ENCODE measurements around the gene ATP8B4.

ATP8B4 gene

DNA sequence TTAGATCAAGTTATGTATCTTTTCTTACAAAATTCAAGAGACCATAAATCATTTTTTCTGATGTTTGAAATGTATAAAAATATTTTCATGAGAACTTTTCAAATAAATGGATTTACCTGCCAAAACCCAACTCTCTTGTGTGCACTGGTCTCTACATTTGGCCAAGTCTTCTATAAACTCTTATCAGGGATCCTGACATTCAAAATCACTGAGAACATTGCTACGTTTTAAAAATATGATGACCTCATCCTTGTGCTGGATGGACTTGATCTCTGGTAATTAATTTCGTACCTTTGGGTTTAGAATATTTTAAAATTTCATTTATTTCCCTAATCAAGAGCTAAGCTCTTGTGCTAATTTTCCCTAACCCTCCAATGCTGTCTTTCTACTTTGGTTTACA lies 127.4 kb downstream of the ATP8B4 start:
- no peaks in the 10 kb centered on the region for H3K36me3 ChIP-seq (ENCODE audit: low read length)
- H3K79me2 ChIP-seq (ENCODE audit: insufficient read depth, low read length): no peaks in the 10 kb centered on the region
- H3F3A ChIP-seq (ENCODE audit: insufficient read depth): no peaks in the 10 kb centered on the region
- no peak overlapping the region for H3K4me2 ChIP-seq (ENCODE audit: low read depth, low read length, poor library complexity, severe bottlenecking)
- H3K4me3 ChIP-seq (ENCODE audit: insufficient read depth, low read length, poor library complexity, severe bottlenecking): no peak overlapping the region
- no peaks in the 10 kb centered on the region for H3K27me3 ChIP-seq (ENCODE audit: low read length)
- H3K9me2 ChIP-seq (replicated peaks; ENCODE audit: insufficient read depth, low read length): no peaks in the 10 kb centered on the region
- no peaks in the 10 kb centered on the region for H4K20me1 ChIP-seq (ENCODE audit: low read depth, low read length)
- no peak overlapping the region for H2AFZ ChIP-seq (ENCODE audit: low read depth, low read length, severe bottlenecking)
- no peak overlapping the region for H3K9ac ChIP-seq (ENCODE audit: low read length)
- no peak overlapping the region for H3K27ac ChIP-seq (ENCODE audit: low read depth, low read length)
- TF ChIP-seq EZH2phosphoT487 (conservative IDR thresholded peaks at IDR 0.05; ENCODE audit: low read length): no peak
- TF ChIP-seq, protein P1, sequence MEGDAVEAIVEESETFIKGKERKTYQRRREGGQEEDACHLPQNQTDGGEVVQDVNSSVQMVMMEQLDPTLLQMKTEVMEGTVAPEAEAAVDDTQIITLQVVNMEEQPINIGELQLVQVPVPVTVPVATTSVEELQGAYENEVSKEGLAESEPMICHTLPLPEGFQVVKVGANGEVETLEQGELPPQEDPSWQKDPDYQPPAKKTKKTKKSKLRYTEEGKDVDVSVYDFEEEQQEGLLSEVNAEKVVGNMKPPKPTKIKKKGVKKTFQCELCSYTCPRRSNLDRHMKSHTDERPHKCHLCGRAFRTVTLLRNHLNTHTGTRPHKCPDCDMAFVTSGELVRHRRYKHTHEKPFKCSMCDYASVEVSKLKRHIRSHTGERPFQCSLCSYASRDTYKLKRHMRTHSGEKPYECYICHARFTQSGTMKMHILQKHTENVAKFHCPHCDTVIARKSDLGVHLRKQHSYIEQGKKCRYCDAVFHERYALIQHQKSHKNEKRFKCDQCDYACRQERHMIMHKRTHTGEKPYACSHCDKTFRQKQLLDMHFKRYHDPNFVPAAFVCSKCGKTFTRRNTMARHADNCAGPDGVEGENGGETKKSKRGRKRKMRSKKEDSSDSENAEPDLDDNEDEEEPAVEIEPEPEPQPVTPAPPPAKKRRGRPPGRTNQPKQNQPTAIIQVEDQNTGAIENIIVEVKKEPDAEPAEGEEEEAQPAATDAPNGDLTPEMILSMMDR (IDR thresholded peaks at IDR 0.05; ENCODE audit: insufficient read depth, low read length, poor library complexity, severe bottlenecking): no peak
- H3K9me3 ChIP-seq (ENCODE audit: insufficient read depth, low read length): no peaks in the 10 kb centered on the region

DNA sequence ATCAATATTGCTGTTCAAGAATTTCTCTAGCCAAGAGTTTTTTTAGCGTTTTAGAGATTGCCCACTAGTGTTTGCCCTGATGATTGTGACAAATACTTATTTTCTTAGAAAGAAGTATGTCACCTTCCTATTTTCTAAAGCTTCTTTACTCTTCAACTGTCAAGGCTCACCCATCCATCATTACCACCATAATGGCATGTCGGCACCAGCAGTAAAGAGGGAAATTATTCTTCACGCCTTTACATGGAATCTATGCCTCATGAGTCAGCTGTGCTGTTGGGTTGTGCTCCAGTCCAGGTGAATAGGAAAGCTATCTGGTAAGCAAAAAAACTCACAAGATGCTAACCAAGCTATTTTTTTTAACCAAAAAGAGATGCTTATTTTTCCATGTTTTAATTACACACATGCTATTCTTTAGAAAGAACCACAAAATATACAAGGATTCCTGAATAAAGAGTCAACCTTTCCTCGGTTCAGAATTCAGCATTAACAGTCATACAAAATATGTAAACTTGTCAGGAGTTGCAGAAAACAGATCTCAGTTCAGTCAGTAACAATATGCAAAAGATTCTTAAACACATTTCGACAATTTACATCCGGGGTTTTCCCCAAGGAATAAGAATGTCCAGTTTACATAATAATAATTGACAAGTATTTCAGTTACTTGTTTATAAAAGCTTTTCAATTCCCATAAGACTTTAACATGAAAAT lies 128.0 kb downstream of the ATP8B4 start:
- Histone ChIP-seq H3K27ac (ENCODE audit: low read depth, low read length) (no peak overlapping the region), H2AFZ (ENCODE audit: low read depth, low read length, severe bottlenecking) (no peak overlapping the region), H3K4me2 (ENCODE audit: low read depth, low read length, poor library complexity, severe bottlenecking) (no peak overlapping the region)

DNA sequence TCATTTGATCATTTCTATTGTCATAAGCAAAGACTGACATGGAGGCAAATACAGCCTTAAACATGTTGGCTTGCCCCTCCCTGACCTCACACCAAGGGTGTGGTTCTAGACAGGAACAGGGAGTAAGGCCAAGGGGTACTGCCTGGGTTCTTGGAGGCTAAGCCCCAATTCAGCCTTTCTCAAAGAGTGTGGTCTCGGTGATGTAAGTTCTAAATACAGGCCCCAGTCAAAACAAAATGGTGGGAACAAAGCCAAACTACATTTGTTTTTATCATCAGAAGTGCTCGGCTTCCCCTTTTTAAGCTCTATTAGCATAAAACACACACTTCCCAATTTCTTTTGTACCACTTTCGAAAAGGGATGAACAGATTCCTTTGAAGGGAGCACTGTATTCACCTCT lies 129.5 kb downstream of the ATP8B4 start:
- Histone ChIP-seq H3K9ac (ENCODE audit: low read length) (no peak overlapping the region), H3K36me3 (ENCODE audit: low read length) (no peaks in the 10 kb centered on the region), H4K20me1 (ENCODE audit: low read depth, low read length) (no peaks in the 10 kb centered on the region), H3K4me3 (ENCODE audit: insufficient read depth, low read length, poor library complexity, severe bottlenecking) (no peak overlapping the region), H2AFZ (ENCODE audit: low read depth, low read length, severe bottlenecking) (no peak overlapping the region), H3K4me2 (ENCODE audit: low read depth, low read length, poor library complexity, severe bottlenecking) (no peak overlapping the region), H3F3A (ENCODE audit: insufficient read depth) (no peaks in the 10 kb centered on the region), H3K27me3 (ENCODE audit: low read length) (no peaks in the 10 kb centered on the region), H3K9me3 (ENCODE audit: insufficient read depth, low read length) (no peaks in the 10 kb centered on the region), H3K79me2 (ENCODE audit: insufficient read depth, low read length) (no peaks in the 10 kb centered on the region), H3K9me2 (replicated peaks; ENCODE audit: insufficient read depth, low read length) (no peaks in the 10 kb centered on the region), H3K27ac (ENCODE audit: low read depth, low read length) (no peak overlapping the region)
- TF ChIP-seq, protein P1 (IDR thresholded peaks at IDR 0.05; ENCODE audit: insufficient read depth, low read length, poor library complexity, severe bottlenecking): no peak
- TF ChIP-seq EZH2phosphoT487 (conservative IDR thresholded peaks at IDR 0.05; ENCODE audit: low read length): no peak

More for the DNA sequence above, 128.0 kb downstream of the ATP8B4 start:
- no peak for TF ChIP-seq EZH2phosphoT487 (conservative IDR thresholded peaks at IDR 0.05; ENCODE audit: low read length)
- TF ChIP-seq, protein P1 (IDR thresholded peaks at IDR 0.05; ENCODE audit: insufficient read depth, low read length, poor library complexity, severe bottlenecking): no peak
- no peaks in the 10 kb centered on the region for H3K9me3 ChIP-seq (ENCODE audit: insufficient read depth, low read length)
- no peaks in the 10 kb centered on the region for H3K27me3 ChIP-seq (ENCODE audit: low read length)
- H3K9ac ChIP-seq (ENCODE audit: low read length): no peak overlapping the region
- H3F3A ChIP-seq (ENCODE audit: insufficient read depth): no peaks in the 10 kb centered on the region
- no peaks in the 10 kb centered on the region for H3K36me3 ChIP-seq (ENCODE audit: low read length)
- no peaks in the 10 kb centered on the region for H4K20me1 ChIP-seq (ENCODE audit: low read depth, low read length)
- no peaks in the 10 kb centered on the region for H3K9me2 ChIP-seq (replicated peaks; ENCODE audit: insufficient read depth, low read length)
- H3K79me2 ChIP-seq (ENCODE audit: insufficient read depth, low read length): no peaks in the 10 kb centered on the region
- H3K4me3 ChIP-seq (ENCODE audit: insufficient read depth, low read length, poor library complexity, severe bottlenecking): no peak overlapping the region

Measured in SU-DHL-6 (cell line).